Measurements from ENCODE around the gene MMP25.

MMP25 gene

DNA sequence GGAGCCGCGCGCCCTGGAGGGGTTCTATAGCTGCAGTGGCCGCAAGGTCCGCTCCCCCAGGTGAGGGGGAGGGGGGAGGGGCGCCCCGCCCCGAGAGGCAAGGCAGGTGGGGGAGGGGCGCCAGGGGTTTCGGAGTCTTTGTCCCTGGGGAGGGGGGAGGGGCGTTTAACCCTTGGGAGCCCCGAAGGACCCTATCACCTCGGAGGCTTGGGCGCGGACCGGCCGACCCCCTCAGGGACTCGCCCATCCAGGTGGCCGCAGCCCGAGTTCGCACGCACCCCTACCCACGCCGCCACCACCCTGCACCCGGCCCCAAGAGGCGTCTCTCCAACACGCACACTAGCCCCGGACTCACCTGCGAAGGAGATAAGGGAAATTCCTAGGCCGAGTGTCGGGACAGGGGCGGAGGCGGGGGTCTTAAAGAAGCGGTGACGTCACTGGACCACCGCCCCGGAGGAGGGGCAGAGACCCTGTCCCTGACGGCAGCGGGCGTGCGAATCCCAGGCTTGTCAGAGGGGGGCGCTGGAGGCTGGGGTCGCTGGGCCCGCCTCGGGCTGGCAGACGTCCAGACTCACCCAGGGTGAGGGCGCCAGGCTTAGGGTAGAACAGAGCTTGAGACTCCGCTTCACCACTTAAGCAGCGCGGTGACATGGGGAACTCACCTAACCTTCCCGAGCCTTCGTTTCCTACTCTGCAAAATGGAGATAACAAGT lies 28.4 kb upstream of the MMP25 start, which contains the start of gene CLDN6:
CLDN6 (minus strand) TSS at position 390 of the 713 bp plus-strand sequence. CDS start 2,162 bp downstream, outside the sequence.
- no peak for DNase-seq

DNA sequence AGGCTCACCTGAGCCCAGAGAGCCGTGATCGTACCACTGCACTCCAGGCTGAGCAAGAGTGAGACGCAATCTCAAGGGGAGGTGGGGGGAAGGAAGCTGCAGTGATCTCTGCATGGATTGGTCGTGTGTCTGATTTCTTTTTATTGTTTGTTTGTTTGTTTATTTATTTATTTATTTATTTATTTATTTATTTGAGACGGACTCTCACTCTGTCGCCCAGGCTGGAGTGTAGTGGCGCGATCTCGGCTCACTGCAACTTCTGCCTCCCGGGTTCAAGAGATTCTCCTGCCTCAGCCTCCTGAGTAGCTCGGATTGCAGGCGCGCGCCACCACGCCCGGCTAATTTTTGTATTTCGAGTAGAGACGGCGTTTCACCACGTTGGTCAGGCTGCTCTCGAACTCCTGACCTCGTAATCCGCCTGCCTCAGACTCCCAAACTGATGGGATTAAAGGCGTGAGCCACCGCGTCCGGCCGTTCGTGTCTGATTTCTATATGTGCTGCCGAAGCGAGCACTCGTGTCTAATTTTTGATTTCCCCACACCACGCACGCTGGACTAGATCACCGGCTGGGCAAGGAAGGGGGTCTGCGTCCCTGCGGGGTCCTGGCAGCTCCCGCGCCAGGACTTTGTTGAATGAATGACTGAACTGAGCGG lies 26.6 kb upstream of the MMP25 start:
- DNase-seq: peak; percentile 49

DNA sequence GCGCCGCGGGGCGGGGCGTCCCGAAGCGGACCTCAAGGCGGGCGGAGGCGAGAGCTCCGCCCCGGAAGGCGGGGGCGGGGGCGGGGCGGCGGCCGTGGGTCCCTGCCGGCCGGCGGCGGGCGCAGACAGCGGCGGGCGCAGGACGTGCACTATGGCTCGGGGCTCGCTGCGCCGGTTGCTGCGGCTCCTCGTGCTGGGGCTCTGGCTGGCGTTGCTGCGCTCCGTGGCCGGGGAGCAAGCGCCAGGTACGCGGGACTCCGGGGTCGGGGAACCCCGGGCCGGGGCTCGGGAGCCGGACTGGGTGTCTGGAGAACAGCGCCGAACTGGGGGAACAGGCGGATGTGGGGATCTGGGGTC lies 26.1 kb upstream of the MMP25 start, which contains the start of gene TNFRSF12A:
TNFRSF12A (plus strand) TSS at position 122 of the 357 bp plus-strand sequence; CDS start at position 152, 30 bp downstream.
- no peak for DNase-seq

DNA sequence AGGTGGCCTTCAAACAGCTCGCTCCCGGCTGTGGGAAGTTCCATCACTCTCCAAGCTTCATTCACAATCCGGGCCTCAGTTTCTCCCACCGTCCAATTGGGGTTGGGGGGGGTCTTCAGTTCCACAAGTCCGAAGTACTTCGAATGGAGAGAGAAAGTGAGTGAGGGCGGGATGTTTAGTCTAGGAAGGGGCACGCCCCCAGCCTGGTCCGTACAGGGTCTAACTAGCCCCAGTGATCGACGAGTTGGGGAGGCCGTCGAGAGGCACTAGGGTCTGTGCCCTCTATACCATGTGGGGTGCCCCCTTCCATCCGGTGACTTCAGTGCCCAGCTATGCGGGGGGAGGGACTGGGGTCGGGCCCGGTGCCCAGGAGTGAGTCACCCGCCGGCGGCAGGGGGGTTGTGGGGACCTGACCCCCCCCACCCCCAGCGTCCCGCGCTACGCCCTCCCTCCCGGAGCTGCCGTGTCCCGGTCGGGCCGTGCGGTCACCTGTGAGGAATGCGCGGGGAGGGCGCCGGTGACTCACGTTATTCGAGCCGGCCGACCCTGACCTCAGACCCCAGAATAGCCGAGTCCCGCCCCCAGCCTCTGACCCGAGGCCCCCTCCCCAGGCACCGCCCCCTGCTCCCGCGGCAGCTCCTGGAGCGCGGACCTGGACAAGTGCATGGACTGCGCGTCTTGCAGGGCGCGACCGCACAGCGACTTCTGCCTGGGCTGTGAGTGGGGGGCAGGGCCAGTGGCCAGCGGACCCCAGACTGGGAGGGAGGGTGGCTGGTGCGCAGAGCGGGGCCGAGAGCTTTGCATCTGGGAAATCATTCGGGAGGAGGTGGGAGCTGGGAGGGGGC lies 25.5 kb upstream of the MMP25 start:
- no peak for DNase-seq

DNA sequence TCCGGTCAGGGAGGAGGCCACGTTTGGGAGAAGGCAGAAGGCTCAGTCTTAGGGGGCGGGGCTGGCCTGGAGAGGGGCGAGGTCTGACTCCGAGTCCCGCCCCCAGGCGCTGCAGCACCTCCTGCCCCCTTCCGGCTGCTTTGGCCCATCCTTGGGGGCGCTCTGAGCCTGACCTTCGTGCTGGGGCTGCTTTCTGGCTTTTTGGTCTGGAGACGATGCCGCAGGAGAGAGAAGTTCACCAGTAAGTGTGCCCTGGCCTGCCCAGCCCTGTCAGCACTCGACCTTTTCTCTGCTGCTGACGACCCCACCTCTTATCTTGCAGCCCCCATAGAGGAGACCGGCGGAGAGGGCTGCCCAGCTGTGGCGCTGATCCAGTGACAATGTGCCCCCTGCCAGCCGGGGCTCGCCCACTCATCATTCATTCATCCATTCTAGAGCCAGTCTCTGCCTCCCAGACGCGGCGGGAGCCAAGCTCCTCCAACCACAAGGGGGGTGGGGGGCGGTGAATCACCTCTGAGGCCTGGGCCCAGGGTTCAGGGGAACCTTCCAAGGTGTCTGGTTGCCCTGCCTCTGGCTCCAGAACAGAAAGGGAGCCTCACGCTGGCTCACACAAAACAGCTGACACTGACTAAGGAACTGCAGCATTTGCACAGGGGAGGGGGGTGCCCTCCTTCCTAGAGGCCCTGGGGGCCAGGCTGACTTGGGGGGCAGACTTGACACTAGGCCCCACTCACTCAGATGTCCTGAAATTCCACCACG lies 24.7 kb upstream of the MMP25 start:
- DNase-seq: peak; percentile 51

DNA sequence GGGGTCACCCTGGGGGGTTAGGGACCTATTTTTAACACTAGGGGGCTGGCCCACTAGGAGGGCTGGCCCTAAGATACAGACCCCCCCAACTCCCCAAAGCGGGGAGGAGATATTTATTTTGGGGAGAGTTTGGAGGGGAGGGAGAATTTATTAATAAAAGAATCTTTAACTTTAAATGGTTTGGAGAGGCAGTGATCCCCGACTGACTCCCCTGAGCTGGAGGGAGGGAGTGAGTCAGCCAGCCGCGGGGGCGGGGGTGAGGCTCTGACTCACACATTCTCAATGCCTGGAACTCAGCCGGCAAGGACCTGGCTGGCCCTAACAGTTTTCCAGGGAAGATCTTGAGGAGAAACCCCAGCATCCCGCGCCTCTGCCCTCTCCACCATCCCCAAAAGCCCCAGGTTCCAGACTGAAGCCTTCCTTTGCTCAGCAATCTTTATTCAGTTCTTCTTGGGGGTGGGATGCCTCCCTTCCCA lies 24.1 kb upstream of the MMP25 start:
- DNase-seq: peak; percentile 71

DNA sequence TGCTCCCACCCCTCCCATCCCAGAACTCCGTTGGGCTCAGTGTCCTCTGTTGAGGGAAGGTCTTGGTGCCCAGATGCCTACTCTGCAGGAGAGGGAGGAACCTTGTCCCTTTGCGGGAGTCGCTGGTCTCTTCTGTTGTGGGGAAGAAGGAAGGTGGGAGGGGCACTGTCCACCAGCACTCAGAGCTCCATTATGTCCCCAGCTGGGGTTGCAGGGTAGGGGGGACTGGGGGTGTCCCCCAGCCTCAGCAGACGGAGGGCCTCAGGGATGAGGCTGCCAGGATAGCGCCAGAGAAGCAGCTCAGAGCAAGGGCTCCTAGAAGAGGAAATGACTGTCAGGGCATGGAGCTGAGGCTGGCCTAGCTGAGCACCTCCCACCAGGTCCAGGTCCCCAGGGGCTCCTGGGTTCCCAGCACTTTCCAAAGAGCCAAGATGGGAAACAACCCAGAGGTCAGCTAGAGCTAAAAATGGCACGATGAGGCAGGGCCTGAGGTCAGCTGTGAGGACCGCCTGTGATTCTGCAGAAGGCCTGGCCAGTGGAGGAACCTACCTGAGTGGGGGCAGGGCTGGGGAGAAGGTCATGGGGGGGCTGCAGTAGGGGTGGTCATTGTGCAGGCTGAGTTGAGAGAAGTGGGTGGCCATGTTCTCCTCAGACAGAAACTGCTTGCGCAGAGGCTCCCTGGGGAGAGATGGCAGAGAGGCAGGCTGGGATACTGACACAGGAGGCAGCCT lies 23.5 kb upstream of the MMP25 start:
- peak; percentile 10 for DNase-seq

DNA sequence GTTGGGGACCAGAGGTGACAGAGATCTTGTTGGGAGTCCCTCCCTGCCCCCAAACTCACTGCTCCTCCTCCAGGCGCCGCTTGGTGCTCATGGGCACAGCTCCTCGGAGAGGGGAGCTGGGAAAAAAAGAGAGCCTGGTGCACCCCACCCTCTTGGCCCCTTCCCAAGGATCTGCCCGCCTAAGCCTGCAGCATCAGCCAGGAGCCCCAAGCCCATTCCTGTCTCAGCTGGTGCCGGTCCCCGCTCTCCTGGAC lies 23.0 kb upstream of the MMP25 start:
- no peak for DNase-seq

DNA sequence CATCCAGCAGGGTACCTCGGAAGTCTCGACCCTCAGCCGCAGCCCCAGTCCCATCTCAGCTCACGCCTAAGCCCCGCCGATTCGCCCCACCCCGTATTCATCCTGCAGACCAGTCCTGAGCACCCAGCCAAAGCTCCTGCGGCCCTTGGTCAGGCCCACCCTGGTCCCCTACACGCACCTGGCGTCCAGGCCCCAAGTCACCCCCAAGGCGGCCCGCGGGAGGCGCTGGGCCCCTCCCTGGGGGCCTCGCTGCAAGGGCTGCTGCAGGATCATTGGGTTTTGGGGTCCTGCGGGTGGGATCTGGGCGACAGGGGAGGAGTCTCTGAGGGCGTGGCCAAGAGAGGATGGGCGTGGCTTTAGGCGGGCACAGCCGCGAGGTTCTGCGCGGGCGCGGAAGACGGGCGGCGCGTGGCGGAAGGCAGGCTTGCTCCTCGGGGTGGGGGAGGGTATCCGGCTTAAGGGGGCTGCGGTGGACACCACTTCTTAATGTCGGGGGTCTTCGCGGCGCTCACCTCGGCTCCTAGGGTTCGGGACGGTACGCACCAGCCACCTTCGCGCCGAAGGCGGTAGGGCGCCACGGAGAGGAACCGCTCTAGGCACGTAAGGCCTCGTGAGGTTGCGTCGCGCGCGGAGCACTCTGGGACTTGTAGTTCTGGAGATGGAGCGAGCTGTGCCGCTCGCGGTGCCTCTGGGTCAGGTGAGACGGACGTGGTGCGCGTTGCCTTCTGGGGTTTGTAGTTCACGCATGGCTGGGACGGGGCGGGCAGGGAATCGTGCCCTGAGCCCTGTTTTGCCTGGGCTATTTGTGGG lies 22.5 kb upstream of the MMP25 start, which contains the start of the genes HCFC1R1 and THOC6:
HCFC1R1 (minus strand) TSS at position 274 of the 810 bp plus-strand sequence; CDS start at position 273, 1 bp downstream.
THOC6 (plus strand) TSS at position 367 of the 810 bp plus-strand sequence; CDS start at position 659, 292 bp downstream.
- peak; percentile 96 for DNase-seq

DNA sequence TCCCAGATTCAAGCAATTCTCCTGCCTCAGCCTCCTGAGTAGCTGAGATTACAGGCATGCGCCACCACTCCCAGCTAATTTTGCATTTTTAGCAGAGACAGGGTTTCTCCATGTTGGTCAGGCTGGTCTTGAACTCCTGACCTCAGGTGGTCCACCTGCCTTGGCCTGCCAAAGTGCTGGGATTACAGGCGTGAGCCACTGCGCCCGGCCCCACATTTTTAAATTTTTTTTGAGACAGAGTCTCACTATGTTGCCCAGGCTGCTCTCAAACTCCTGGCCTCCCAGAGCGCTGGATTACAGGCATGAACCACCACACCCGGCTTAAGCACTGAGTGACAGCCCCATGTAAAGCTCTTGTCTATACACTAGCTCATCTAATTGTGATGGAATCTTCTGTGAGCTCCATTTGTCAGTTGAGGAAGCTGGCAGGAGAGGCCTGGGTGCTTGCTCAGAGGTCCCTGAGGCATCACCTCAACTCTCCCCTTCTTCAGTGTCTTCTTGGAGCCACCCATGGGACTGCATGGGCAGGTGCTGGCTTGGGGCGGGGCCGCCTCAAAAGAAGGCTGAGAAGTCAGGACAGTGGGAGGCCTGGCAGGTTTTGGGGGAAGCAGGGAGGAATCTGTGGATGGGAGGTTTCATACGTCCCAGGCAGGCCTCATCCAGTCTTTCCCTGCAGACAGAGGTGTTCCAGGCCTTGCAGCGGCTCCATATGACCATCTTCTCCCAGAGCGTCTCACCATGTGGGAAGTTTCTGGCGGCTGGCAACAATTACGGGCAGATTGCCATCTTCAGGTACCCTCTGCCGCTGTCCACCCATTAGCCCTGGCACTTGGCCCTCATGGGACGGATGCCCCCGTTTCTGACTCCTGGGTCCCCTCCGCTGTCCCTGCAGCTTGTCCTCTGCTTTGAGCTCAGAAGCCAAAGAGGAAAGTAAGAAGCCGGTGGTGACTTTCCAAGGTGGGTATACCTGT lies 21.0 kb upstream of the MMP25 start:
- no peak for DNase-seq

DNA sequence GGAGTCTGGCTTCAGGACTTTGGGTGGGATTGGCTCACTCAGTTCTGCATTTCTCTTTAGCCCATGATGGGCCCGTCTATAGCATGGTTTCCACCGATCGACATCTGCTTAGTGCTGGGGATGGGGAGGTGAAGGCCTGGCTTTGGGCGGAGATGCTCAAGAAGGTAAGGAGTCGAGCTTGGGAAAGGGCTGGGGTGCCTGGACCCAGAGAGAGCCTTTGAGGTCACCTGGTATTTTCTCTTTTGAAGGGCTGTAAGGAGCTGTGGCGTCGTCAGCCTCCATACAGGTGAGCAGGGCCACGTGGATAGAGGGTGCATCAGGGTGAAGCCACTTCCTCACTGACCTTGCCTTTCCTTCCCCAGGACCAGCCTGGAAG lies 20.4 kb upstream of the MMP25 start:
- DNase-seq: no peak

DNA sequence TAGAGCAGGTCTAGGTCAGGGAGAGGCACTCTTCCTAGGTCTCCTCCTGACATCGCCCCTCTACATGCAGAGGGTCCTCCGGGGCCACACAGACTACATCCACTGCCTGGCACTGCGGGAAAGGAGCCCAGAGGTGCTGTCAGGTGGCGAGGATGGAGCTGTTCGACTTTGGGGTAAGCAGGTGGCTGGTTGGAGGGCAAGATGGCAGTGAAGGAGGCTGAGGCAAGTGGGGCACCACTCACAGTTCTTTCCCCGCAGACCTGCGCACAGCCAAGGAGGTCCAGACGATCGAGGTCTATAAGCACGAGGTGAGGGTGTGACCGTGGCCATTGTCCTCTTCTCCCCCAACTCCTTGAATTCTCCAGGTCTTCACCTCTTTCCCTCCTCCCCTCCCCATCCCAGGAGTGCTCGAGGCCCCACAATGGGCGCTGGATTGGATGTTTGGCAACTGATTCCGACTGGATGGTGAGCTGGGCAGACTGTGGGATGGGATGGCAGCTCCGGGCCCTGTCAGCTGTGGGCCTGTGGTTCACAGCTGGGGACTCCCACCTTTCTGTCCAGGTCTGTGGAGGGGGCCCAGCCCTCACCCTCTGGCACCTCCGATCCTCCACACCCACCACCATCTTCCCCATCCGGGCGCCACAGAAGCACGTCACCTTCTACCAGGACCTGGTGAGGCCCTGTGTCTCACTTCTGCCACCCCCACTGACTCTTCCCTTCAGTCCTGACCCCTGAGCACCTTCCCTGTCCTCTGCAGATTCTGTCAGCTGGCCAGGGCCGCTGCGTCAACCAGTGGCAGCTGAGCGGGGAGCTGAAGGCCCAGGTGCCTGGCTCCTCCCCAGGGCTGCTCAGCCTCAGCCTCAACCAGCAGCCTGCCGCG lies 19.5 kb upstream of the MMP25 start:
- no peak for DNase-seq

DNA sequence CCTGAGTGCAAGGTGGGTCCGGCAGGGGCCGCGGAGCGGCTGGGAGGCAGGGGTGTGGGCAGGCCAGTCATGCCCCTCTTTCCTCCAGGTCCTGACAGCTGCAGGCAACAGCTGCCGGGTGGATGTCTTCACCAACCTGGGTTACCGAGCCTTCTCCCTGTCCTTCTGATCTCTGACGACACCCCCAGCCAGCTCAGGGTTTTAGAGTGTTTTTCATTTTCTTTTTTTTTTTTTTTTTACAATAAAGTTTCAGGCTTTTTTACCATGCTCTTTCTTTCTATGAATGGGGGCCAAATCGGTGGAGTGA lies 18.9 kb upstream of the MMP25 start:
- DNase-seq: no peak

DNA sequence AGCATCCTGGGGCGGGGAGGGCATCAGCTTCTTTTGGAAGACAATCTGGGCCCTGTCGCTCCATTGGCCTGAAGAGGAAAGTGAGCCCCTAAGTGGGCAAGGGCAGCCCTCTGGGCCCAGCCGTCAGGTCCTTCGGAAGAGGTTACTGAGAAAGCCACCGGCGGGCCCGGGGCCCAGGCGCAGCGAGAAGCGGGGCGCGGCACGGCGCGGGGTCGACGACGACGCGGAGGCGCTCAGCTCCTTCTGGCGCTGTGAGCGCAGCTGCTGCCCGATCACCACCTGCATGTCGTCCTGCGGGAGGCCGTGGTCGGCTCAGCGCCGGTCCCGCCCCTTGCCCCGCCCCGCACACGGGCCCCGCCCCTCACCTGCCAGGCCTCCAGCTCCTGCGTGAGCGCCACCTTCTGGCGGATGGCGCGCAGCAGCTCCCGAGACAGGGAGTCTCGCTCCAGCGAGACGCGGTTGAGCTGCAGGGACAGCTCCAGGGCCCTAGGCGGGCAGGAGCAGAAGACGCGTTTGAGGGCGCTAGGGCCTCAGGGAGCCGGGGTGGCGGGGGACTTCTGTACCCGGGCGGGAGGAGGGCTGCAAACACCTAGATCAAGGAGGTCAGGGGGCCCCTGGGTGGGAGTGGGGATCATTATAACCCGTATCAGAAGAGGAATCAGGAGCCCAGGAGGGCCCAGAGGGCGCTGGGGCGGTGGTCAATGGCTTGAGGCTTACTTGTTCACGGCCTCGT lies 18.2 kb upstream of the MMP25 start:
- DNase-seq: peak; percentile 71

DNA sequence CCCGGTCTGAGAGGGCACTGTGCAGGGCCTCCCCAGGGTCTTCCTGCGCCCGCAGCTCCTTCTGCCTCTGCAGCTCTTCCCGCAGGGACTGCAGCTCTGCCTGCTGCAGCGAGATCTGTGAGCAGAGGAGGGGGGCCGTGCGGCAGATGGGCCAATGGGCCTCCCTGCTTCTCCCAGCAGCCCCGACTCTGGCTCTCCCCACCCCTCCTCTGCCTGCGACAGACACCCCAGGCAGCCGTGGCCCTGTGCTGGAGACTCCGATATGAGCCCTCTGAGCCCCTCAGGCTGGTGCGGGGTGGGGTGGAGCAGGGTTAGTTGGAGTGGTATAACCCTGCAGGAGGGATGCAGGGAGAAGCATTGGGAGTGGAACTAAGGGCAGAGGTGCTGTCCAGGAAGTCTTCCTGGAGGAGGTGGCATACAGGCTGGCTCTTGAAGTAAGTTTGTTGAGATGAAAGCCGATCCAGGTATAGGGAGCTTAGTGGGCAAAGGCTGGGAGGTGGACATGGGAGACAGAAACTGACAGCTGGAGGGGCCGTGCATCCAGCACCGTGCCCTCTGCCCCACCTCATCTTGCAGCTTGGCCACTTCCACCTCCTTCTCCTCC lies 17.5 kb upstream of the MMP25 start:
- DNase-seq: no peak

DNA sequence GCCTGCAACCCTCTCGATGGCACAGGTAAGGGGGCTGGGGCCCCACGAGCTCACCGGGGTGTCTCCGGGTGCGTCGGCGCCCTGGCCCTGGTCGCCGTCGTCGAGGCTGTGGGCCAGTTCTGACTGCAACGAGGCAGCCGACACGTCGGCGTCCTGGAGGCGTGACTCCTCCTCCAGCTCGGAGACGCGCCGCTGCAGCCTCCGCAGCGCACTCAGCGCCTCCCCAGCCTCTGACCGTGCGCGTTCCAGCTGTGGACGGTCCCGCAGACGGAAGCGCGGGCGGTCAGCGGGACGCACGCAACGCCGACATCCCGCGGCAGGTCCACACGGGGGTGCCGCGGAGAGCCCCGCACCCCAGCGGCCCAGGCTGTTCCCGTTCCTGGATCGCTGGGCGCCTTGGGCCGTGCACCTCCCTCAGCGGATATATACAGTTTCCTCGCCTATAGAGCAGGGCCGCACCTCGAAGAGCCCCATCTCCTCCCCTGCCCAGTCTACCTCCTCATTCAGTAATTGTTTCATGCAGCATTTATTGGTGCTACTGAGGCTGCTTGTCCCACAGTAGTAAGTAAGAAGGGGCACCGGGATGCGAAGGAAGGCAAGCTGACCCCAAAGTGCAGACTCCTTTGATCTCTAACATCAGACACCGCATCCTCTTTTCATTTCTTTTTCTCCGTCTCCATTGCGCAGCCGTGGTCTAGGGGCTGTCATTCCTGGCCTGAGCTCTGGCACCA lies 16.7 kb upstream of the MMP25 start:
- DNase-seq: peak; percentile 20

Measured in MV-4-11 (cell line).